HPDE6-E6E7 (cell line): ENCODE measurements around the gene KRT82.
"Not testable (repeated sequence)": the region's sequence is repeated elsewhere in the genome, so short reads cannot be mapped to it uniquely, and the experiment has no call there.

Experiments
- DNase-seq: peaks from one replicate; pipeline ENCODE4 v3.0.0; 2011; ENCODE audit warnings: missing footprints; ENCODE audit errors: extremely low spot score

The KRT82 gene

DNA sequence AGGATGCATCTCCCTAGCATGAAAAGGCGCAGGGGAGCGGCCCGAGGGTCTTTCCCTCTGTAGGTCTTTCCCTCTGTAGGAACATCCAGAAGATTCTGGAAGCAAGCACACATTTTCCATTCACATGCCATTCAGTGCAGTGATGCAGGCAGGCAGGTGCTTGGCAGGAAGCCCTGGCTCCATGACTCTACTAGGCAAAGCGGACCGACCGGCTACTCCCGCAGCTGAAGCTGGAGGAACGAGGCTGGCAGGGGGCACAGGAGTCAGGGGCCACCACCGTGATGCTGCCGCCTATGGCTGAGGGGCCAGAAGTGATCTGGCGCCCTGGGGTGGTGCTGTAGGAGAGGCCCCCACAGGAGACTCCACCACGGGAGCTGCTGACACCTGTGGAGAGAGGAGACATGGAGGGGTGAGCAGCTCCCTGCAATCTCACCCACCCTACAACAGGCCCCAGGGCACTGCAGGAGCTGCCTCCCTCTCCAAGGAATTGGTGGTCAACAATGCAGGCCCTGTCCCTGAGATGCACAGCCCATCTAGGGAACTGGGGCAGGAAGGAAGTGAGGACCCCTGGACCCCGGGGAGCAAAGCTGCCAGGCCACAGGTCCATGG is 45.4 kb downstream of the KRT82 start:
- no peak for DNase-seq

- no peak for DNase-seq
Observed at GRCh38 chr12:52360106-52360662, 46.0 kb downstream of the KRT82 start.

DNA sequence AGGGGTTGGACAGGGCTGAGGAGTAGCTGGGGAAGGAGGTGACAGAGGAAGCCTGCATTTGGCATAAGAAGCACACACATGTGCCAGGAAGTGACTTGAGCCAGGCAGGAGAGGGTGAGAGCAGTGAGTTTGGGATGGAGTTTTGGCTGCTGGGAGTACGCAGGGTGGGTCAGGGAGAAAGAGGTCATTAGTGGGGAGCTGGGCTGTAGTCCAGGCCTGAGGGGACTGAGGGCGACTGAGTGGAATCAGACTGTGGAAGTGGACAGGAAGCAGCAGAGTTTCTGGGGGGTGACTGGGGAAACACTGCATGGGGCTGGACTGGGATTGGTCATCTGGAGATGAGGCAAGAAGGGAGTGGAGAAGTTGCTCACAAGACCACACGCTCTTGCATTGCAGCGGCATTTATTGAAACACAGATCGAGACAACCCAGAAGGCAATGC is 46.5 kb downstream of the KRT82 start:
- DNase-seq, result no peak

DNA sequence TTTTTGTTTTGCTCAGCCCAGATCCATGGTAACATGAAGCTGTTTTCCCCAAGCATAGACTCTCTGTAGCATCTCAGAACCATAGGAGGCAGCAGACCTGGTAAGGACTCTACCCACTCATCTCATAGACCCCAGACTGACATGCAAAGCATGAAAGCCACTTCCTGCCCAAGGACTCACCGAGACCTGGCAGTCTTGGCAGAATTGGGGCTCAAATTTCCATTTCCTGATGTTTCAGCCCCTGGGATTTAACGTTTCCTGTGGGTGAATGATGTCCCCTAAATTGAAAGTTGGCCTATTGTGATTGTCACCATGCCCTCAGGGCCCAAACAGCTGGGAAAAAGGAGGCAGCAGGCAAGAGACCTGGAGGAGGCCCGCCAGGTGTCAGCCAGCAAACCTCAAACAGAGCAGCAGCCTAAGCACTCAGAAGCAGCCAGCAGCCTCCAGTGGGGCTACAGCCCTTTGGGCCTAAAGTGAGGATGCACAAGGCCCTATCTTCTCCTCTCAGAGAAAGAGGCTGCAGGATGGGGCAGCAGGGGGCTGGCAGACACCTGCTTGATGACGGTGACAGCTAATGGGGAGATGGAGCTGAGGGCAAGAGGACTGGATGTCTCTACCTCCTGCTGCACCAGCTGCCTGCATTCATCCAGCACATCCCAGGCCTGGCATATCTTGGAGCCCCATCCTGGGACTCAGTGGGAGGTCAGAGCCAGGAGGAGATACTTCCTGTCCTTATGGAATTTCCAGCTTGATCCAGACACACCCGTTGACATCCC is 47.4 kb downstream of the KRT82 start:
- DNase-seq, result no peak

- DNase-seq, result no peak
Observed at GRCh38 chr12:52356762-52357580, 49.2 kb downstream of the KRT82 start.

GRCh38 chr12:52356031-52356761 is 49.9 kb downstream of the KRT82 start:
- DNase-seq, result no peak

GRCh38 chr12:52355176-52355575 is 51.0 kb downstream of the KRT82 start:
- DNase-seq, result no peak

GRCh38 chr12:52354200-52354599 is 51.9 kb downstream of the KRT82 start:
- DNase-seq, result no peak

DNA sequence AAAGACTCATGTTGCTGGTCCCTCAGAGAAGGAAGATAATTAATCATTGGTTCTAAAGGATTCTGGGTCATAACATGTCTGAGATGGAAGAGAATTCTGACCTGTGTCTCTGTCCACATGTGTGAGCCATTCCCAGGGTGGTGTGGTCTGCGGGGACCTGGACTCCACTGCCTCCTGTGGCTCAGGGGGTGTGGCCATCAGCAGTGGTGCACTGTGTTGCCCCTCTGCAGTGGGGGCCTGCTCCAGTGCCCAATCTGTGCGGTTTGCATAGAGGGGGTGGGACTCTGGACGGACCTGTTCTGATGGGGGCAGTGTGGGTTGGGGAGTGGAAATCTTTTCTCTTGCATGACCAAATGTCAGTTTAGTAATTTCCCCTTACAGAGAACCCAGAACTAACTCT is 52.4 kb downstream of the KRT82 start:
- no peak for DNase-seq

DNA sequence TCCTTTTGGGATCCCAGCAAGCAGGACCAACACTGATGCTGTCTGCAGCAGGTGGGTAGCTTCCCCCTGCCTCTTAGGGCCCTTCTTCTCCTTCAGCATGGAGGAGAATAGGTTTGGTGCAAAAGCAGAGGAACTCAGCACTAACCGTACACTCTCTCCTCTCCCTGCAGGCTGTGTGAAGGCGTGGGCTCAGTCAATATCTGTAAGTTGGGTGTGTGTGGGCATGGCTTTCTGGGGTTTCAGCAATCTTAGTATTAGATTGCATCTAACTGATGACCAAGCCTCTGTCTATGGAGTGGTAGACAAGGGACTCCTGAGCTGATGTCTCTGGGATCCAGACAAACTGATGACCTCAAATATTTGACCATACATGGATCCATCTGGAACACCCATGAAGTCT is 53.2 kb downstream of the KRT82 start:
- DNase-seq, result no peak

GRCh38 chr12:52351196-52352059 is 54.7 kb downstream of the KRT82 start:
- DNase-seq, result no peak

DNA sequence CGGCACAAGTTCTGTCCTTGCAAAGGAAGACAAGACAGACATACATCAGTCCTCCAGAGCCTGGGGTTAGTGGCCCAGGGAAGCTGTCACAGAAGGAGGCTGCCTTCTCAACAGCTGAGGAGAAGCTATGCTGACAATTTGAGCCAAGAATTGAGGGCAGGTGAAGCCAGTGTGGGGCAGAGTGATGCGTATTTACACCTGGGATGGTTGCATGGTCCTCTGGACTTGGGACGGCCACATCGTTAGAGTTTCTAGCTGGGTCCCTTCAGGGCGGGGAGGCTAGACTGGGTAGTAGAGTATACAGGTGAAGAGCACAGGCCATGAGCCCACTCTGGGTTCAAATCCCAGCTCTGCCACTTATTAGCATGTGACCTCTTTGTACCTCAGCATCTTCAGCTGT is 55.3 kb downstream of the KRT82 start:
- DNase-seq, result no peak

DNA sequence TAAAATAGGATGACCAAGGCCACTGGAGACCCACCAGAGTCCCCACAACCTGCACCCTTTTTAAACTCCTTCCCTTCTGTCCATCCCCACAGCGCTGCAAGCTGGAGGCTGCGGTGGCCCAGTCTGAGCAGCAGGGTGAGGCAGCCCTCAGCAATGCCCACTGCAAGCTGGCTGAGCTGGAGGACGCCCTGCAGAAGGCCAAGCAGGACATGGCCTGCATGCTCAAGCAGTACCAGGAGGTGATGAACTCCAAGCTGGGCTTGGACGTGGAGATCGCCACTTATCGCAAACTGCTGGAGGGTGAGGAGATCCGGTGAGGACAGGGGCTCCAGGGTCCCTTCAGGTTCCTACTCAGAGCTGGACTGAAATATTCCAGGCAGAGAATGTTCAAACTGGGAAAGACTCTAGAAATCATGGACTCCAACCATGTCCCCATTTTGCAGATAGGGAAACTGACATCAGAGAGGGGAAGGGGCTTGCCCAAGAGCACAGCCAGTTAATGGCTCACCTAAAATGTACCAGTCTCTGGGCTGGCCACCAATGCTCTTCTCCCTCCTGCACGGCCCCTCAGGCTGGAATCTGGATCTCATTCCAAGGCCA is 56.0 kb downstream of the KRT82 start:
- DNase-seq, result no peak

DNA sequence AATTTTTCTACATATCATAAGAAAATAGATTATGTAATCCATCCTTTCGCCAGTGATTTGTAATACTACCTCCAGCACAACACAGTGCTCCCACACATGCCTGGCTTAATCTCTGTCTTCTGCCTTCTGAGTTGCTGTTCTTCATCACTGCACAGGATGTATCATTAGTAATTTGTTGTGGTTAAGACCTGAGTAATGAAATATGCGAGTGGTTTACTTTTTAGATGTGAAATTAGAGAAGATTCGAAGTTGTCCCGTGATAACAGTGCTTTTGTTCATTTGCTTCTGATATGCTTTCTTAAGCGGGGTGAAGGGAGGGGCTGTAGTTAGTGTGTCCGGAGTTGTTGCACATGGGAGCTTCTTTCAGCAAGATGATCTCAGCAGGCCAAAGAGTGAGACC is 56.9 kb downstream of the KRT82 start:
- DNase-seq, result no peak

DNA sequence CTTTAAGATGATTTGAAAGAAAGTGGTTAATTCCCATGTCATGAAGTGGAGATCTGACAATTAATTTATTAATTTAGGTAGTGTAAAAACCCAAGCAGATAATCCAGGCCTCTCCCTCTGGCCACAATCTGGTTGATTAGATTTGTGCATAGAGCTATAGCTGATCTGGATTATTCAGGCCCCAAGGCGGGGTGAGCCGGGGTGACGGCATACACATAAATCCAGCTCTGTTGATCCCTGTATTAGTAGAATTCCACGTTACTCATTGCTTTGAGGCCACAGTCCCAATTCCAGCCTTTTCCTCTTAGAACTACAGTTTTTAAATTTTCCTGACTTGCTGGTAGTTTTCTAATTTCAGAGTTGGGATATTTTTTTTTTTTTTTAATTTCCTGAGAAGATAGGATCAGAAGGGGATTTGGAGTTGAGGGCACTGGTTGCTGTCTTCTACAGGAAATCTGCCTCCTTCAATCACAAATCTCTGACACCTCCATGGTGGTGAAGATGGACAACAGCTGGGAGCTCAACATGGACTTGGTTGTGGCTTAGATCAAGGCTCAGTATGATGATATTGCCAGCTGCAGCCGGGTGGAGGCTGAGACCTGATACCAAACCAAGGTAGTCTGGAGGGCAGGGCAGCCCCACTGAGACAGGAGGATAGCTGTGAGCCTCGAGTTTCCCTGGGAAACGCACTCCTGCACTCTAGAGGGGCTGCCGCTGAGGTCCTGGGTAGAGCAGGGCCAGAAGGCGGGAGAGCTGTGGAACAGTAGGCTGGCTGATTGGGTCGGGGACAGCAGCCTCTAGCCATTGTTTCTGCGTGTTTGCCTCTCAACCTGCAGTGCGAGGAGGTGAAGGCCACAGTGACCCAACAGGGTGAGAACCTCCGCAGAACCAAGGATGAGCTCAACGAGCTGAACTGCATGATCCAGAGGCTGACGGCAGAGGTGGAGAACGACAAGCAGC is 58.3 kb downstream of the KRT82 start:
- DNase-seq, result no peak

DNA sequence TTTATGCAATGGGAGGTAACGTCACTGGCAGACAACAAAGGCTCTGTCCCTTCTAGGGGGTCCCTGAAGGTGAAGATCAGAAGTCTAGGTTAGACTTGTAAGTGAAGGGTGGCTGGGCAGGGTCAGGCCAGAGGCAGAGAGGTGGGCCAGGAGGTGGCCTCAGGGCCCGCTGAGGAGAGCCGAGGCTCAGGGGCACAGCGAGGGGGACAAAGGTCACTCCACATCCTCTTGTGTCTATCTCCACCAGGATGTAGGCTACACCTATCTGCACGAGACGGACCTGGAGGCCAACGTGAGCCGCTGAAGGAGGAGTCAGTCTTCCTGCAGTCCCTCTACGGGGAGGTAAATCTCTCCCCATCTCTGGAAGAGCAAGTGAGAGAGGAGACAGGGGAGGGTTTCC is 59.1 kb downstream of the KRT82 start:
- DNase-seq, result no peak

DNA sequence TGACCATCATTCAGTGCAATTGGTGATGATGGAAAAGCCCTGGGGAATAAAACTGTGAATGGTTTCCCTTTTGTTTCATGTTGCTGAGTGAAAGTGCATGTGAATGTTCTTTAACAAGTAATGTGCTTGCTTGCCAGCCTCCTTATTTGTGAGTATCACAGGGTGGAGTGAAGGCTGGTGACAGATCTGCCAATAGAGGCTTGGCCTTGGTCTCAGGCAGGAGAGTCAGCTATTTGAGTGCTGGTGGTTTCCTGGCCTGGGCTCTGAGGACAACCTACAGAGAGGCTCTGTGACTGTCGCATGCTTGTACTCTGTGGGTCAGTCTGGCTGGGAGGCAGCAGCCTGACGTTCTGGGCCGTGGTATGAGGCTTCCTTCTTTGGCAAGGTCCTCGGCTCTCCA is 59.5 kb downstream of the KRT82 start:
- DNase-seq, result no peak

DNA sequence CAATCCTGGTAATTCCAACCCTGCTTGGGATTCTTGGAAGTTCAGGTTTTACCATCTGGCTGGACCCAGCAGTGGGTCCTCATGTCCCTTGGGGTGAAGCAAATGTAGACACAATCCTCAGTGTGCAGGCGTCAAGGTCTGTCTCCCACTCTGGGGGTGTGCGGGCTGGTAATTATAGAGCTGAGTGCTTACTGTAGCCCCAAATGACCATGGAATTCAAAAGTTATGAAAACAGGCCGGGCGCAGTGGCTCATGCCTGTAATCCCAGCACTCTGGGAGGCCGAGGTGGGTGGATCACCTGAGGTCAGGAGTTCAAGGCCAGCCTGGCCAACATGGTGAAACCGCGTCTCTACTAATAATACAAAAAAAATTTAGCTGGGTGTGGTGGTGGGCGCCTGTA is 61.1 kb downstream of the KRT82 start:
- DNase-seq, result not testable (repeated sequence)

- no peak for DNase-seq
Observed at GRCh38 chr12:52344111-52344510, 62.0 kb downstream of the KRT82 start.
